Gastroesophageal sphincter (tissue), 3 donors: ENCODE data around the gene VWA8.

Experiments
- CTCF ChIP-seq, 4 experiments: fragments of 200-600 bp in 2 of 4; fragments of 450-650 bp in 2 of 4; sonication (generic) in 1 of 4; IDR thresholded peaks; one replicate each; pipeline ENCODE4 v1.5.1; 2017 to 2019; ENCODE audit warnings: antibody characterized with exemption in 4 of 4, mild to moderate bottlenecking in 2 of 4, moderate library complexity in 2 of 4
- POLR2A ChIP-seq, 2 donors: fragments of 450-650 bp; IDR thresholded peaks; one replicate each; pipeline ENCODE4 v1.6.1; 2017; ENCODE audit warnings: antibody characterized with exemption in 2 of 2, mild to moderate bottlenecking in 2 of 2, moderate library complexity in 1 of 2
- POLR2AphosphoS5 ChIP-seq: sonication (generic); formaldehyde crosslinking; IDR thresholded peaks from one replicate; pipeline ENCODE4 v1.6.1; 2017; ENCODE audit warnings: antibody characterized with exemption

- TF ChIP-seq CTCF (IDR thresholded peaks at IDR 0.05) = no peak
- no peak for TF ChIP-seq POLR2AphosphoS5
- no peak for TF ChIP-seq POLR2A (IDR thresholded peaks at IDR 0.05)
Measured at GRCh38 chr13:41590122-41590521, 370.8 kb downstream of the VWA8 start.
